Right lobe of liver (tissue), 4 donors: ENCODE results near the gene GALNT17.

Source experiments
- POLR2A ChIP-seq: fragments of 450-650 bp; IDR thresholded peaks from one replicate; pipeline ENCODE4 v1.6.1; 2017; ENCODE audit warnings: antibody characterized with exemption, mild to moderate bottlenecking
- TF ChIP-seq, protein P1 (sequence below), 4 donors: fragments of 200-600 bp in 3 of 4; fragments of 450-650 bp in 1 of 4; IDR thresholded peaks; one replicate each; pipeline versions ENCODE4 v1.5.1 to v1.8.0; 2016 to 2022; ENCODE audit warnings: antibody characterized with exemption in 4 of 4, mild to moderate bottlenecking in 2 of 4
- donor health status: DM: no; HTN: no; CAD: no.
- donor health status: DM: no; HTN: no; CAD: no.
- donor health status: DM: no; HTN: yes; CAD: no.

DNA sequence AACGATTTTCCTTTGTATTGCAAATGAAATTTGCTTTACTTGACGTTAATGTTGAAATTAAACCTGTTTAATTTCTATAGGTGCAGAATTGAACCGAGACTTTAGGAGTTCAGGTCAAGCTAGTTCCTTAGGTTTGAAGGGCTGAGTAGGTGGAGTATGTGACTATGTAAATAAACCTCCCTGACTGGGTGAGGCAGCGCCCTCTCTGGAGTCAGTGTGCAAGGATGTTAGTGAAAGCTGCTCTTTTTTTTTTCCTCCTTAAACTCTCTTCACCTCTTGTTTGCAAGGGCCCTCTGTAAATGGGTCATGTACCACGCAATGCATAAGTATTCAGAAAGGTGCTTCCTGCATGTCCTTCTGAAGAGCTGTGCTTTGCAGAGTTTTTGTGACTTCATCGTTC is 33.8 kb downstream of the GALNT17 start:
- no peak for TF ChIP-seq POLR2A
- TF ChIP-seq, protein P1, sequence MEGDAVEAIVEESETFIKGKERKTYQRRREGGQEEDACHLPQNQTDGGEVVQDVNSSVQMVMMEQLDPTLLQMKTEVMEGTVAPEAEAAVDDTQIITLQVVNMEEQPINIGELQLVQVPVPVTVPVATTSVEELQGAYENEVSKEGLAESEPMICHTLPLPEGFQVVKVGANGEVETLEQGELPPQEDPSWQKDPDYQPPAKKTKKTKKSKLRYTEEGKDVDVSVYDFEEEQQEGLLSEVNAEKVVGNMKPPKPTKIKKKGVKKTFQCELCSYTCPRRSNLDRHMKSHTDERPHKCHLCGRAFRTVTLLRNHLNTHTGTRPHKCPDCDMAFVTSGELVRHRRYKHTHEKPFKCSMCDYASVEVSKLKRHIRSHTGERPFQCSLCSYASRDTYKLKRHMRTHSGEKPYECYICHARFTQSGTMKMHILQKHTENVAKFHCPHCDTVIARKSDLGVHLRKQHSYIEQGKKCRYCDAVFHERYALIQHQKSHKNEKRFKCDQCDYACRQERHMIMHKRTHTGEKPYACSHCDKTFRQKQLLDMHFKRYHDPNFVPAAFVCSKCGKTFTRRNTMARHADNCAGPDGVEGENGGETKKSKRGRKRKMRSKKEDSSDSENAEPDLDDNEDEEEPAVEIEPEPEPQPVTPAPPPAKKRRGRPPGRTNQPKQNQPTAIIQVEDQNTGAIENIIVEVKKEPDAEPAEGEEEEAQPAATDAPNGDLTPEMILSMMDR (IDR thresholded peaks at IDR 0.05), result no peak
